Aorta (tissue), 5 donors: ENCODE measurements around the gene TESMIN. TPM values are rescaled to one million over a fixed set of nuclear protein-coding genes. Genes with fewer than 3 reads are reported as not detected.

ENCODE experiments used
- ATAC-seq: fragments of 200-7000 bp; cut with Tn5 transposase; one replicate; pipeline ENCODE4 v1.9.1; 2022; ENCODE audit warnings: moderate library complexity; ENCODE audit not compliant: low FRiP score
- DNase-seq, 2 donors: peaks; one replicate each; pipeline ENCODE4 v3.0.0-alpha.2; 2020
- H3K27ac ChIP-seq, 2 donors: one replicate each; pipeline ENCODE4 v1.5.1; 2013; ENCODE audit warnings: low read length in 2 of 2, mild to moderate bottlenecking in 2 of 2, moderate library complexity in 2 of 2, control low read depth in 1 of 2, inconsistent platforms in 1 of 2, low read depth in 1 of 2
- H3K27me3 ChIP-seq, 2 donors: one replicate each; pipeline ENCODE4 v1.6.1; 2013; ENCODE audit warnings: control low read depth in 1 of 2, low read length in 1 of 2, mild to moderate bottlenecking in 1 of 2, moderate library complexity in 1 of 2; ENCODE audit not compliant: insufficient read depth in 2 of 2, control insufficient read depth in 1 of 2
- H3K36me3 ChIP-seq, 2 donors: one replicate each; pipeline ENCODE4 v1.6.1; 2013; ENCODE audit warnings: control low read depth in 1 of 2, low read length in 1 of 2, mild to moderate bottlenecking in 1 of 2; ENCODE audit not compliant: insufficient read depth in 2 of 2, control insufficient read depth in 1 of 2
- H3K4me1 ChIP-seq, 2 donors: one replicate each; pipeline ENCODE4 v1.6.1; 2013; ENCODE audit warnings: low read length in 2 of 2, control low read depth in 1 of 2, mild to moderate bottlenecking in 1 of 2, moderate library complexity in 1 of 2; ENCODE audit not compliant: insufficient read depth in 2 of 2, control insufficient read depth in 1 of 2
- H3K4me3 ChIP-seq, 2 donors: one replicate each; pipeline ENCODE4 v1.5.1; 2013; ENCODE audit warnings: low read length in 2 of 2, control low read depth in 1 of 2, mild to moderate bottlenecking in 1 of 2
- H3K9me3 ChIP-seq: one replicate; pipeline ENCODE4 v1.6.1; 2013; ENCODE audit warnings: mild to moderate bottlenecking, low read length; ENCODE audit not compliant: control insufficient read depth
- WGBS, 2 donors: extraction: QIAGEN DNeasy Blood & Tissue Kit; methylation state at CpG; one replicate each; pipeline ENCODE4 v1.1.7; 2013; 5-methylcytosine and 5-hydroxymethylcytosine counted together
- intact Hi-C, 2 donors: fragments of 100-400 bp; cut with DNase I; formaldehyde crosslinking; loops; one replicate each; pipeline versions ENCODE4 v1.14.2 to v1.15.0; 2022
- polyA plus RNA-seq, 2 donors: library from polyadenylated mRNA; stranded (reverse); fragments of 200-250 nt; gene quantifications; one replicate each; pipeline ENCODE4 v1.2.3, GENCODE V29; 2013
- total RNA-seq, 2 donors: library from RNA; stranded (reverse); fragmentation: NEBNext Ultra II Directional; extraction: Animal tissue kit (Norgen Biotek cat#: 25700); gene quantifications; one replicate each; pipeline ENCODE4 v1.2.1, GENCODE V29; 2021
- donor health status: healthy with polysubstance abuse.
- donor health status: Bipolar disorder and iron deficiency.
- donor health status: DM: no; HTN: no; CAD: no.
- donor health status: DM: no; HTN: no; CAD: no.
- donor health status: DM: yes; HTN: yes; CAD: no.

Gene TESMIN
- total and polyA plus RNA-seq, 4 donors = 0.10 to 1.5 (median 0.42) TPM; not detected in 1

GRCh38 chr11:68710409-68710808, 40.9 kb downstream of the TESMIN start:
- no peak for DNase-seq
- intact Hi-C loops = no loop called here
- WGBS, 2 donors = 78 to 81% methylated on average over 11 of the region's 11 CpGs
- no peaks in the 10 kb centered on the region for H3K27me3 ChIP-seq
- H3K4me1 ChIP-seq = no peaks in the 10 kb centered on the region
- no peaks in the 10 kb centered on the region for H3K9me3 ChIP-seq
- ATAC-seq = no peak
- H3K4me3 ChIP-seq = no peak overlapping the region
- no peak overlapping the region for H3K27ac ChIP-seq
- H3K36me3 ChIP-seq = no peaks in the 10 kb centered on the region

- no peaks in the 10 kb centered on the region for H3K27me3 ChIP-seq
- intact Hi-C loops = no loop called here
- H3K4me1 ChIP-seq = no peaks in the 10 kb centered on the region
- no peaks in the 10 kb centered on the region for H3K36me3 ChIP-seq
- 92 to 93% methylated on average over 12 of the region's 12 CpGs for WGBS, 2 donors
- DNase-seq (no peak), ATAC-seq (no peak)
- no peak overlapping the region for H3K4me3 ChIP-seq
- H3K9me3 ChIP-seq = no peaks in the 10 kb centered on the region
- no peak overlapping the region for H3K27ac ChIP-seq
Measured at GRCh38 chr11:68709062-68709461, 42.3 kb downstream of the TESMIN start.

- 88 to 91% methylated on average over 7 of the region's 7 CpGs for WGBS, 2 donors
- ATAC-seq = no peak
Measured at GRCh38 chr11:68707527-68707926, 43.8 kb downstream of the TESMIN start.

GRCh38 chr11:68704887-68705286, 46.4 kb downstream of the TESMIN start:
- Histone ChIP-seq H3K27me3 (no peaks in the 10 kb centered on the region), H3K36me3 (no peaks in the 10 kb centered on the region), H3K4me3 (no peak overlapping the region), H3K27ac (no peak overlapping the region), H3K9me3 (no peaks in the 10 kb centered on the region), H3K4me1 (no peaks in the 10 kb centered on the region)
- ATAC-seq (no peak), DNase-seq (no peak)
- WGBS, 2 donors = 17% methylated on average over 16 of the region's 16 CpGs
- intact Hi-C loops = no loop called here

More at GRCh38 chr11:68707527-68707926, 43.8 kb downstream of the TESMIN start:
- Histone ChIP-seq H3K4me3 (no peak overlapping the region), H3K36me3 (no peaks in the 10 kb centered on the region), H3K27ac (no peak overlapping the region), H3K9me3 (no peaks in the 10 kb centered on the region), H3K4me1 (no peaks in the 10 kb centered on the region), H3K27me3 (no peaks in the 10 kb centered on the region)
- intact Hi-C loops = no loop called here
- no peak for DNase-seq

GRCh38 chr11:68698993-68699392, 52.3 kb downstream of the TESMIN start:
- ATAC-seq (no peak), DNase-seq (no peak)
- no peaks in the 10 kb centered on the region for H3K27me3 ChIP-seq
- WGBS, 2 donors = 95 to 96% methylated on average over 2 of the region's 2 CpGs
- intact Hi-C loops = no loop called here
- H3K4me3 ChIP-seq = no peak overlapping the region
- no peak overlapping the region for H3K27ac ChIP-seq
- H3K36me3 ChIP-seq = no peaks in the 10 kb centered on the region
- H3K4me1 ChIP-seq = no peaks in the 10 kb centered on the region
- peaks cover 2% of the 10 kb centered on the region for H3K9me3 ChIP-seq

GRCh38 chr11:68695531-68695930, 55.8 kb downstream of the TESMIN start:
- WGBS, 2 donors = 67% methylated on average over 2 of the region's 2 CpGs
- Histone ChIP-seq H3K27me3 (no peaks in the 10 kb centered on the region), H3K4me1 (no peaks in the 10 kb centered on the region)

GRCh38 chr11:68694431-68695297, 56.7 kb downstream of the TESMIN start:
- no peak for ATAC-seq
- Histone ChIP-seq H3K27me3 (no peaks in the 10 kb centered on the region), H3K4me1 (no peaks in the 10 kb centered on the region), H3K27ac (no peak overlapping the region), H3K9me3 (peaks cover 2% of the 10 kb centered on the region), H3K36me3 (no peaks in the 10 kb centered on the region), H3K4me3 (no peak overlapping the region)
- intact Hi-C loops = no loop called here
- WGBS, 2 donors = 72 to 83% methylated on average over 5 of the region's 5 CpGs
- no peak for DNase-seq

More at GRCh38 chr11:68695531-68695930, 55.8 kb downstream of the TESMIN start:
- DNase-seq (no peak), ATAC-seq (no peak)
- no peaks in the 10 kb centered on the region for H3K36me3 ChIP-seq
- no peak overlapping the region for H3K27ac ChIP-seq
- H3K4me3 ChIP-seq = no peak overlapping the region
- intact Hi-C loops = no loop called here
- H3K9me3 ChIP-seq = peaks cover 2% of the 10 kb centered on the region

- no peaks in the 10 kb centered on the region for H3K27me3 ChIP-seq
- H3K4me1 ChIP-seq = no peaks in the 10 kb centered on the region
- DNase-seq (no peak), ATAC-seq (no peak)
- H3K36me3 ChIP-seq = no peaks in the 10 kb centered on the region
- peaks cover 2% of the 10 kb centered on the region for H3K9me3 ChIP-seq
- H3K27ac ChIP-seq = no peak overlapping the region
- WGBS, 2 donors = 90 to 91% methylated on average over 10 of the region's 10 CpGs
- intact Hi-C loops = no loop called here
- no peak overlapping the region for H3K4me3 ChIP-seq
Measured at GRCh38 chr11:68693484-68693882, 57.8 kb downstream of the TESMIN start.

GRCh38 chr11:68692871-68693483, 58.3 kb downstream of the TESMIN start:
- intact Hi-C loops = no loop called here
- Histone ChIP-seq H3K36me3 (no peaks in the 10 kb centered on the region), H3K27ac (no peak overlapping the region), H3K4me1 (no peaks in the 10 kb centered on the region), H3K9me3 (peaks cover 2% of the 10 kb centered on the region), H3K27me3 (no peaks in the 10 kb centered on the region), H3K4me3 (no peak overlapping the region)
- ATAC-seq (no peak), DNase-seq (no peak)
- WGBS, 2 donors = 85 to 90% methylated on average over 14 to 15 of the region's 15 CpGs
